Activated CD8-positive, alpha-beta memory T cell treated with anti-CD3 and anti-CD28 coated beads, Interleukin-2, amount 10 ng/mL, durations not matched to agents 7 days and 5 days (primary cell): Measurements from ENCODE around the gene CARS2. TPM values are rescaled to one million over a fixed set of nuclear protein-coding genes. Genes with fewer than 3 reads are reported as not detected.
"Not testable (repeated sequence)": the region's sequence is repeated elsewhere in the genome, so short reads cannot be mapped to it uniquely, and the experiment has no call there.

Experiments
- ATAC-seq: fragments of 150-1000 bp; cut with Tn5 transposase; one replicate; pipeline ENCODE4 v1.10.0; 2021; ENCODE audit warnings: moderate library complexity
- CTCF ChIA-PET: fragments of 350-600 bp; sonication (Branson Sonifier 250); formaldehyde crosslinking; loops from one replicate; lab custom pipeline; 2021; ENCODE audit warnings: antibody characterized with exemption; lab: Charles Lee
- DNase-seq: peaks from one replicate; pipeline ENCODE4 v3.0.0-alpha.2; 2020
- H3K27ac Mint-ChIP-seq: one replicate; pipeline ENCODE4 v1.8.0; 2021; ENCODE audit warnings: mild to moderate bottlenecking, mixed read lengths
- H3K27me3 Mint-ChIP-seq: one replicate; pipeline ENCODE4 v1.8.0; 2021; ENCODE audit warnings: mixed read lengths
- H3K36me3 Mint-ChIP-seq: one replicate; pipeline ENCODE4 v1.8.0; 2021; ENCODE audit warnings: mild to moderate bottlenecking, mixed read lengths
- H3K4me1 Mint-ChIP-seq: one replicate; pipeline ENCODE4 v1.8.0; 2021; ENCODE audit warnings: mixed read lengths
- H3K4me3 Mint-ChIP-seq: one replicate; pipeline ENCODE4 v1.8.0; 2021; ENCODE audit warnings: mild to moderate bottlenecking, moderate library complexity, mixed read lengths
- H3K9me3 Mint-ChIP-seq: one replicate; pipeline ENCODE4 v1.8.0; 2022; ENCODE audit warnings: low read depth, mixed read lengths
- total RNA-seq, 2 experiments: library from RNA; stranded (reverse); gene quantifications; one replicate each; pipeline ENCODE4 v1.2.3, GENCODE V29; 2021

The CARS2 gene, protein sequence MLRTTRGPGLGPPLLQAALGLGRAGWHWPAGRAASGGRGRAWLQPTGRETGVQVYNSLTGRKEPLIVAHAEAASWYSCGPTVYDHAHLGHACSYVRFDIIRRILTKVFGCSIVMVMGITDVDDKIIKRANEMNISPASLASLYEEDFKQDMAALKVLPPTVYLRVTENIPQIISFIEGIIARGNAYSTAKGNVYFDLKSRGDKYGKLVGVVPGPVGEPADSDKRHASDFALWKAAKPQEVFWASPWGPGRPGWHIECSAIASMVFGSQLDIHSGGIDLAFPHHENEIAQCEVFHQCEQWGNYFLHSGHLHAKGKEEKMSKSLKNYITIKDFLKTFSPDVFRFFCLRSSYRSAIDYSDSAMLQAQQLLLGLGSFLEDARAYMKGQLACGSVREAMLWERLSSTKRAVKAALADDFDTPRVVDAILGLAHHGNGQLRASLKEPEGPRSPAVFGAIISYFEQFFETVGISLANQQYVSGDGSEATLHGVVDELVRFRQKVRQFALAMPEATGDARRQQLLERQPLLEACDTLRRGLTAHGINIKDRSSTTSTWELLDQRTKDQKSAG
- total RNA-seq: 10 to 100 TPM; 72.0 to 75.9 TPM

DNA sequence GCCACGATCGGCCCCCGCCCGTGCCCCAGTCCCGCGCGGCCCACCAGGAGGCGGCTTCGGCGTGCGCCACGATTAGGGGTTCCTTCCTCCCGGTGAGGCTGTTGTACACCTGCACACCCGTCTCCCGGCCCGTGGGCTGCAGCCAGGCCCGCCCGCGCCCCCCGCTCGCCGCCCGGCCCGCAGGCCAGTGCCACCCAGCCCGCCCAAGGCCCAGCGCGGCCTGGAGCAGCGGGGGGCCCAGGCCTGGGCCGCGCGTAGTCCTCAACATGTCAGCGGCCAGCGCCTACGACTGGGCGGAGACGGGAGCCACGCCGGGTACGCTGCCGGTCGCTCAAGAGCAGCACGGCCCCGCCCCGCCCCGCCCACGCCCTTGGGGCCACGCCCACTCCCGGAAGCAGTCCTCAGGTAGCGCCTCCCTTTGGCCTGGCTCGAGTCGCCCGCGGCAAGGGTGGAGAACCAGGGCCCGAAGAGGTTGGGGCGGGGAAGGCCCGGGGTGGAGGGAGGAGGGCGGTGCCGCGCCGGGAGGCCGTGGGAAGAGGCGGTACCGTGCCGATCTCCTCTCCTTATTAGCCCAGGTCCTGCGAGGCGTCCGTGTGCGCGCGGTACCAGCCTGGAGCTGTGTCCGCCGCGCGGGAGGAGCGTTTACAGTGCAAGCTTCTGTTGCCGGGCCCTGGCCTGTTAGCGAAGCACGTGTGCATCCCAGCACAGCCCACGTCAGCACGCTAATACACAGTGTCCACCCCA, at the start of gene CARS2:
Gene CARS2 (minus strand): TSS at position 291 of the 744 bp plus-strand sequence. CDS start 23 bp downstream, at position 268.
- H3K4me1 Mint-ChIP-seq: peaks cover 39% of the 10 kb centered on the region
- CTCF ChIA-PET: interaction anchor here (1.3 to 1.6 kb wide), 2 partner anchors 22 to 90 kb away, joined by 4 to 5 read pairs; partner anchors contain the start of gene NAXD

DNA sequence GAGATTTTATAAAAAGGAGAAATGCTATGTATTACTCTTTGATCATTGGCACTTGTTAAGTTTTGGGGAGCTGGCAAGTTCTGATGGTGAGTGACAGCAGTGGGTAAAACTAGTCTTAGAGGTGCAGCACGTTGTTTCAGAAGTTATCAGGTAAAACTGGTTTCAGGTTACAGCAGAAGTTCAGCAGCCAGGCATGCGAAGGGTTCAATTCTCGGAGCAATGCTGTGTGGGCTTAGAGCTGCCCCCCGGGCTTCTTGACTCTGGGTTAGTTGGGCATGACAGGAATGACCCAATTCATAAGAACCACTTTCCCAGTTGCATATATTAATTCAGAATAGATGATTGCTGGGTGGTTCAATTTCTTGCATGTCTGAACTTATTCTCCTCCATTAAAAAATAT, 42.4 kb upstream of the CARS2 start:
- H3K9me3 Mint-ChIP-seq: peaks cover 9% of the 10 kb centered on the region
- DNase-seq (no peak), ATAC-seq (no peak)
- H3K27ac Mint-ChIP-seq: no peak overlapping the region
- no peaks in the 10 kb centered on the region for H3K4me1 Mint-ChIP-seq
- no peaks in the 10 kb centered on the region for H3K27me3 Mint-ChIP-seq
- no peak overlapping the region for H3K4me3 Mint-ChIP-seq
- H3K36me3 Mint-ChIP-seq: peaks cover 9% of the 10 kb centered on the region
- CTCF ChIA-PET: no interaction called here

More for the DNA sequence above, at the start of gene CARS2:
- Mint-ChIP-seq H3K36me3 (peaks cover 9% of the 10 kb centered on the region), H3K4me3 (peak within 1 kb of the TSS; percentile 92), H3K27ac (peak within 1 kb of the TSS; percentile 91), H3K27me3 (no peaks in the 10 kb centered on the region), H3K9me3 (no peaks in the 10 kb centered on the region)
- ATAC-seq (peak; percentile 94), DNase-seq (peak; percentile 96)

DNA sequence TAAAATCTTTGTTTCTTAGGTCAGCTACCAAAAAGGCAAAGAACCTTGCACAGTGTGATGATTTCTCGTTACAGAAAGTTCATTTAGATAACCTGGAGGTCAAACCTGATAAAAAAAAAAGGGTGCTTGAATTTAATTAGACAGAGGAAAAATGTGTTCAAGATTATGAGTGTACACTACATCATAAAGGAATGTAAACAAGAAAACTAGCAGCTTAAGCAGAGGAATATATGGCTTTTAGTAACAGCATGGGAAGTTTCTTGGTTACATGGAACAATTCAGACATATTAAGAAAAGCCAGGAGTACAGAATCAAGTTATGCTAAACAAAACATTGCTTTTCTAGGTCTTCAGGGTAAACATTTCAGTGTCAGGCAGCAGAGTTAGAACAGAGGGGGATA, 40.5 kb upstream of the CARS2 start:
- Mint-ChIP-seq H3K27me3 (no peaks in the 10 kb centered on the region), H3K9me3 (peaks cover 9% of the 10 kb centered on the region), H3K27ac (no peak overlapping the region), H3K4me3 (no peak overlapping the region), H3K4me1 (no peaks in the 10 kb centered on the region), H3K36me3 (peaks cover 9% of the 10 kb centered on the region)
- no peak for ATAC-seq
- DNase-seq: no peak
- CTCF ChIA-PET: interaction anchor here (0.7 kb wide), 1 partner anchor 356 kb away, joined by 3 read pairs; no protein-coding TSS in a partner anchor

DNA sequence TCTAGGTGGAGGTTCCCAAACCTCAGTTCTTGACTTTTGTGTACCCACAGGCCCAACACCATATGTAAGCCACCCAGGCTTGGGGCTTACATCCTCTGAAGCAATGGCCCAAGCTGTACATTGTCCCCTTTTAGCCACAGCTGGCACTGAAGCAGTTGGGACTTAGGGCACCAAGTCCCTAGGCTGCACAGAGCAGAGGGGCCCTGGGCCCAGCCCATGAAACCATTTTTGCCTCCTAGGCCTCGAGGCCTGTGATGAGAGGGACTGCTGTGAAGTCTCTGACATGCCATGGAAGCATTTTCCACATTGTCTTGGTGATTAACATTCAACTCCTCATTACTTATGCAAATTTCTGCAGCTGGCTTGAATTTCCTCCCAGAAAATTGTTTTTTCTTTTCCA, 37.8 kb upstream of the CARS2 start:
- no peak overlapping the region for H3K27ac Mint-ChIP-seq
- no peaks in the 10 kb centered on the region for H3K27me3 Mint-ChIP-seq
- H3K4me3 Mint-ChIP-seq: no peak overlapping the region
- no peak for DNase-seq
- peaks cover 11% of the 10 kb centered on the region for H3K9me3 Mint-ChIP-seq
- H3K4me1 Mint-ChIP-seq: no peaks in the 10 kb centered on the region
- CTCF ChIA-PET: no interaction called here
- ATAC-seq: no peak
- H3K36me3 Mint-ChIP-seq: peaks cover 10% of the 10 kb centered on the region

DNA sequence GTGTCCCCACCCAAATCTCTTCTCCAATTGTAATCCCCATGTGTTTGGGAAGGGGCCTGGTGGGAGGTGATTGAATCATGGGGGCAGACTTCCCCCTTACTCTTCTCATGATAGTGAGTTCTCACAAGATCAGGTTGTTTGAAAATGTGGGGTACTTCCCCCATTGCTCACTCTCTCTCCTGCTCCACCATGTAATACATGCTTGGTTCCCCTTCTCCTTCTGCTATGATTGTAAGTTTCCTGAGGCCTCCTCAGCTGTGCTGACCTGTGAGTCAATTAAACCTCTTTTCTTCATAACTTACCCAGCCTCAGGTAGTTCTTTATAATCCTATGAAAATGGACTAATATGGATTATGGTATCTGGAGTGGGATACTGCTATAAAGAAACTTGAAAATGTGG, 31.6 kb upstream of the CARS2 start:
- ATAC-seq (no peak), DNase-seq (no peak)
- Mint-ChIP-seq H3K27ac (no peak overlapping the region), H3K4me1 (no peaks in the 10 kb centered on the region), H3K36me3 (peaks cover 4% of the 10 kb centered on the region), H3K4me3 (no peak overlapping the region), H3K9me3 (peaks cover 8% of the 10 kb centered on the region), H3K27me3 (no peaks in the 10 kb centered on the region)
- CTCF ChIA-PET: no interaction called here

DNA sequence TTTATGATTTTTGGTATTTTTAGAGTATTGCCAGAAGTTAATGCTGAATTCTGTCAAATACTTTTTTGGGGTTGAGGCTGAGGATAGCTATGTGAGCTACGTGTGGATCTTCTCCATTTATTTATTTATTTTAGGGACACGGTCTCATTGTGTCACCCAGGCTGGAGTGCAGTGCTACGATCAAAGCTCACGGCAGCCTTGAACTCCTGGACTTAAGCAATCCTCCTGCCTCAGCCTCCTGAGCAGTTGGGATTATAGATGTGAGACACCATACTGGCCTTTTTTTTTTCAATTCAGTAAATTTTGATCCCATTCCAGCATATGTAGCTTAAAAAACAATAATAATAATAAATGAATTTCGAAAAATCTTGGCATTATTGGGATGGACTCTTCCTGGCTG, 28.6 kb upstream of the CARS2 start:
- Mint-ChIP-seq H3K27ac (no peak overlapping the region), H3K27me3 (no peaks in the 10 kb centered on the region), H3K4me3 (no peak overlapping the region), H3K36me3 (peaks cover 2% of the 10 kb centered on the region), H3K9me3 (peaks cover 6% of the 10 kb centered on the region), H3K4me1 (no peaks in the 10 kb centered on the region)
- ATAC-seq (no peak), DNase-seq (no peak)
- CTCF ChIA-PET: no interaction called here

DNA sequence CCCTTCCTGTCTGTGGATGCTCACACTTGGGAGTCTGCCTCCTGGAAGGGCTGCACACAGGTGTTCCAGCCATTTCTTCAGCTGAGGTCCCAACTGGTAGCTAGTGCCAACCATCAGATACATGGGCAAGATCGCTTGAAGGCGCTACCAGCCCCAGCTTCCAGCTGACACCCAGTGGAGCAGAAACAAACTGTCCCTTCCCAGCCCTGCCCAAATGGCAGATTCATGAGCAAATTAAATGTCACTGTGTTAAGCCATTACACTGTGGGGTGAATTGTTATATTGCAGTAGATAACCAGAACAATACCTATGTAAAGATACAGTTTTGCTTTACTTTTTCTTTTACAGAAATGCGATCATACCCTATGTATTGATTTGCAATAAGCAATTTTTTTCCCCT, 25.2 kb upstream of the CARS2 start:
- H3K9me3 Mint-ChIP-seq: no peaks in the 10 kb centered on the region
- H3K27ac Mint-ChIP-seq: no peak overlapping the region
- CTCF ChIA-PET: no interaction called here
- ATAC-seq (no peak), DNase-seq (no peak)
- H3K27me3 Mint-ChIP-seq: no peaks in the 10 kb centered on the region
- H3K4me3 Mint-ChIP-seq: no peak overlapping the region
- peaks cover 17% of the 10 kb centered on the region for H3K4me1 Mint-ChIP-seq
- H3K36me3 Mint-ChIP-seq: no peaks in the 10 kb centered on the region

DNA sequence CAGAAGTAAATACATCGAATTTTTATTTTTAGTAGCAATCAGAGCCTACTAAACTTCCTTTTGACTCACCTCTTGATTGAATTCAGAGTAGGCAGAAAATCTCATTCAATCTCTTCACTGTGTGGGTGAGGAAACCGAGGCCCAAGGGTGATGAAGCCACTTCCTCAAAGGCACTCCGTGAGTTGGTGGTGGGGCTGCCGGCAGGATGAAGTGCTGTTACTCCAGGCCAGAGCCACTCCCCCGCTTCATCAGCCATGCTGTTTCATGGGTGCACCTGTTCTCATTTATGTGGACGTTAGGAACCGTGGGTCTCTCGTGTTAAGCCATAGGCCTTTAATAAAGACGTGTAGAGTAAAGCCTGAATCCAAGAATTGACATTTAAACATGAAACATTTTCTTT, 20.8 kb upstream of the CARS2 start:
- H3K9me3 Mint-ChIP-seq: no peaks in the 10 kb centered on the region
- peak; percentile 94 for ATAC-seq
- peak overlapping the region; percentile 78 for H3K27ac Mint-ChIP-seq

DNA sequence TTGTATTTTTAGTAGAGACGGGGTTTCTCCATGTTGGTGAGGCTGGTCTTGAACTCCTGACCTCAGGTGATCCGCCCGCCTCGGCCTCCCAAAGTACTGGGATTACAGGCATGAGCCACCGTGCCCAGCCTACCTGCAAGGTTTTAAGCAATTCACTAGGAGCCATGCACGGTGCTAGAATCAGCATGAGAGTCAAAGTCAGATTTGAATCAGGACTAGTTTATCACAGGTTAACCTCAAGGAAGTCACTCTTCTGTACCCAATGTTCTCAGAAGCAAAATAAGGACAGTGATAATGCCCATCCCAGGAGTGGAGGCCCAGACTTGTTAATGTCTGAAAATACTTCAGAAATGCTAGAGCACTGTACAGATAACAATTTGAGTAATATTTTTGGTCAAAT, 20.2 kb upstream of the CARS2 start:
- Mint-ChIP-seq H3K4me3 (peak overlapping the region; percentile 4), H3K4me1 (peaks cover 27% of the 10 kb centered on the region), H3K27ac (peak overlapping the region; percentile 50)
- peak; percentile 66 for ATAC-seq
- CTCF ChIA-PET, H3K36me3 Mint-ChIP-seq, H3K9me3 Mint-ChIP-seq, DNase-seq, H3K27me3 Mint-ChIP-seq: not testable (repeated sequence)

More for the DNA sequence above, 20.8 kb upstream of the CARS2 start:
- DNase-seq: peak; percentile 90
- Mint-ChIP-seq H3K4me1 (peaks cover 26% of the 10 kb centered on the region), H3K27me3 (no peaks in the 10 kb centered on the region), H3K4me3 (peak overlapping the region; percentile 21), H3K36me3 (peaks cover 2% of the 10 kb centered on the region)
- CTCF ChIA-PET: no interaction called here

DNA sequence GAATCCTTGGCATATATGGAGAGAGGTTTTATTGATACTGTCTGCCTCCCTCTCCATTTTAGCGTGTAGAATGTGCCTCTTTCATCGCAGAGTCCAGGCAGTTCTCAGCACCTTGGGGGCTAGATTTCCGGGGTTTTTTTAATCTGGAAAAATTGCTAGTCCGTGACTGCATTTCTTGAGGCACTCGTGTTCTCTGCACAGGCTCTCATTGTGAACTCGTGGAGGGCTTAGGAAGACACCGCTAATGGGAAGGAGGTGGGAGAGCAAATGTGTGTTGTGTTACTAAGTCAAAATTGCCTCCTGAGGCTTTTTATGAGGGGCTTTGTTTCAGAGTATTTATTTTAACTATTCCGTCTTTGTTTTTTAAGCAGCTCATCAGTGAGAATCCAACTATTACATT, 17.7 kb upstream of the CARS2 start:
- CTCF ChIA-PET: interaction anchor here (1.2 kb wide), 1 partner anchor 91 kb away, joined by 4 read pairs; no protein-coding TSS in a partner anchor
- Mint-ChIP-seq H3K27ac (no peak overlapping the region), H3K4me3 (no peak overlapping the region), H3K27me3 (no peaks in the 10 kb centered on the region), H3K4me1 (peaks cover 32% of the 10 kb centered on the region), H3K9me3 (no peaks in the 10 kb centered on the region), H3K36me3 (peaks cover 21% of the 10 kb centered on the region)
- ATAC-seq (no peak), DNase-seq (no peak)

DNA sequence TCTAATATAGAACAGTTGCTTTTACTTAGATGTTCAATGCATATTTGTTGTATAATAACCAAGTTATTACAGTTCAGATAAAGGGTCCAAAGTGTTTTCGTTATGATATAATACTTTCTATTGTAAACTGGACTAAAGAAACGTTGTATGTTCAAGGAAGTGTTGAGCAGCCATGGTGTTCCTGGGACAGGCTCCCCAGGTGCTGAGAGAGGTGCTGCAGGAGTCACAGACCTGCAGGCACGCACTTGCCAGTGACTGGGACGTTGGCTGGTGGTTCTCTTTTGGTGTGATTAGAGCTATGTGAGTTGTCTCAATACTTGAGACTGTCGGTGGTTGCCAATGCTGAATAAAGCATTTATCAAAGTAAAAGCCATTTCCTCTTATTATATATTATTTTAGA, 17.1 kb upstream of the CARS2 start:
- ATAC-seq: no peak
- no peaks in the 10 kb centered on the region for H3K9me3 Mint-ChIP-seq
- CTCF ChIA-PET: no interaction called here
- peaks cover 21% of the 10 kb centered on the region for H3K36me3 Mint-ChIP-seq
- no peak for DNase-seq
- no peaks in the 10 kb centered on the region for H3K27me3 Mint-ChIP-seq
- peaks cover 31% of the 10 kb centered on the region for H3K4me1 Mint-ChIP-seq
- H3K4me3 Mint-ChIP-seq: no peak overlapping the region
- no peak overlapping the region for H3K27ac Mint-ChIP-seq

DNA sequence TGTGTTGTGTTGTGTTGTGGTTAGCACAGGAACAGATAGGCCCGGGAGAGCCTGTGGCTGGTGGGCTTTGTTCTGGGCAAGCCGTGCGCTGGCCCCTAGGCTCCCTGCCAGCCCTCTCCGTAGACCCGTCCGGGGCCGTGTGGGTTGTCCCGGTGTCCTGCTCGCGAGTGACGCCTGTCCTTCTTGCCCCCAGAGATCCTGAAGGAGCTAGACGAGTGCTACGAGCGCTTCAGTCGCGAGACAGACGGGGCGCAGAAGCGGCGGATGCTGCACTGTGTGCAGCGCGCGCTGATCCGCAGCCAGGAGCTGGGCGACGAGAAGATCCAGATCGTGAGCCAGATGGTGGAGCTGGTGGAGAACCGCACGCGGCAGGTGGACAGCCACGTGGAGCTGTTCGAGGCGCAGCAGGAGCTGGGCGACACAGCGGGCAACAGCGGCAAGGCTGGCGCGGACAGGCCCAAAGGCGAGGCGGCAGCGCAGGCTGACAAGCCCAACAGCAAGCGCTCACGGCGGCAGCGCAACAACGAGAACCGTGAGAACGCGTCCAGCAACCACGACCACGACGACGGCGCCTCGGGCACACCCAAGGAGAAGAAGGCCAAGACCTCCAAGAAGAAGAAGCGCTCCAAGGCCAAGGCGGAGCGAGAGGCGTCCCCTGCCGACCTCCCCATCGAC, 13.3 kb upstream of the CARS2 start:
- Mint-ChIP-seq H3K4me1 (peaks cover 24% of the 10 kb centered on the region), H3K27ac (no peak overlapping the region), H3K27me3 (no peaks in the 10 kb centered on the region), H3K9me3 (no peaks in the 10 kb centered on the region), H3K36me3 (peaks cover 22% of the 10 kb centered on the region), H3K4me3 (no peak overlapping the region)
- ATAC-seq (no peak), DNase-seq (no peak)
- CTCF ChIA-PET: no interaction called here

DNA sequence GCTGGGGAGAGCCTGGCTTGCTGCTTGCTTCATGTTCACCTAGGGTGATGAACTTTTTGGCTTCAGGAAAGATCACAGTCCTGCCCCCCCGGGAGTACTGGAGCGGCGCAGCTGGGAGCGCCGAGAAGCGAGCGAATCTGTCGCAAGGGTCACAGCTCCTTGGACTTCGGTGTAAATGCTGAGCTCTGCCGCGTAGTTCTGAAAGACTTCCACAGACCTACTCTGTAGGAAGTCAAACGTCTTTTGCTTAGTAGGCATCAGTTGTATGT, 10.3 kb upstream of the CARS2 start:
- peak overlapping the region; percentile 96 for H3K27ac Mint-ChIP-seq
- ATAC-seq (no peak), DNase-seq (no peak)
- CTCF ChIA-PET: interaction anchor here (1.0 kb wide), 2 partner anchors 8 to 71 kb away, joined by 3 read pairs; no protein-coding TSS in a partner anchor
- peaks cover 18% of the 10 kb centered on the region for H3K36me3 Mint-ChIP-seq
- H3K9me3 Mint-ChIP-seq: no peaks in the 10 kb centered on the region
- H3K4me3 Mint-ChIP-seq: peak overlapping the region; percentile 95
- peaks cover 31% of the 10 kb centered on the region for H3K4me1 Mint-ChIP-seq
- no peaks in the 10 kb centered on the region for H3K27me3 Mint-ChIP-seq
